ENCODE data around the gene LY6G5C. TPM values are rescaled to one million over a fixed set of nuclear protein-coding genes. Genes with fewer than 3 reads are reported as not detected.
A peak's percentile ranks its signal among the peaks of the same experiment; 100 is the strongest.

Gene LY6G5C
- total and polyA plus RNA-seq, 2 of the 13 experiments (the other 11 are each of a cell fraction or from before 2014, with no cell fraction given) = 0.33 to 0.55 TPM

GRCh38 chr6:31658983-31659648 lies 21.8 kb downstream of the LY6G5C start (continued):
- TF ChIP-seq DMTF1 (CRISPR knock-in tag; IDR thresholded peaks at IDR 0.05) (no peak), ZNF414 (CRISPR knock-in tag; IDR thresholded peaks at IDR 0.05) (no peak), BATF2 (CRISPR knock-in tag; IDR thresholded peaks at IDR 0.05) (no peak), ZNF891 (CRISPR knock-in tag; IDR thresholded peaks at IDR 0.05) (no peak), ZNF781 (CRISPR knock-in tag; IDR thresholded peaks at IDR 0.05; ENCODE audit: borderline replicate concordance, not compliant biosample characterization) (no peak), TMF1 (CRISPR knock-in tag; IDR thresholded peaks at IDR 0.05; ENCODE audit: low read depth) (peak; percentile 29; the same call in 1 of the 2 replicates), TBX3 (IDR thresholded peaks at IDR 0.05; ENCODE audit: borderline replicate concordance) (no peak), E2F2 (CRISPR knock-in tag; IDR thresholded peaks at IDR 0.05; ENCODE audit: borderline replicate concordance) (no peak), ZBTB42 (CRISPR knock-in tag; IDR thresholded peaks at IDR 0.05) (no peak), ZNF331 (CRISPR knock-in tag; IDR thresholded peaks at IDR 0.05) (no peak), ZFP41 (CRISPR knock-in tag; IDR thresholded peaks at IDR 0.05; ENCODE audit: borderline replicate concordance) (no peak), ZFX (CRISPR knock-in tag; IDR thresholded peaks at IDR 0.05; ENCODE audit: low read depth) (peak; percentile 71; the same call in 1 of the 2 replicates), SALL2 (CRISPR knock-in tag; IDR thresholded peaks at IDR 0.05) (no peak), ZNF772 (CRISPR knock-in tag; IDR thresholded peaks at IDR 0.05) (peak; percentile 75), ZNF18 (CRISPR knock-in tag; IDR thresholded peaks at IDR 0.05; ENCODE audit: insufficient replicate concordance) (no peak), POLR2AphosphoS5 (IDR thresholded peaks at IDR 0.05; ENCODE audit: low read depth, low read length) (peak; percentile 67; the same call in 1 of the 2 replicates), EED (CRISPR knock-in tag; IDR thresholded peaks at IDR 0.05) (peak; percentile 50; the same call in 1 of the 2 replicates), SALL1 (CRISPR knock-in tag; IDR thresholded peaks at IDR 0.05) (peak; percentile 57; the same call in 1 of the 2 replicates), TEAD3 (CRISPR knock-in tag; optimal IDR thresholded peaks at IDR 0.05; ENCODE audit: borderline replicate concordance) (no peak), ZC3H4 (CRISPR knock-in tag; IDR thresholded peaks at IDR 0.05; ENCODE audit: borderline replicate concordance) (0 out of 2 replicates have a peak, but pooled peaks have one; percentile 49), ATF7 (IDR thresholded peaks at IDR 0.05) (no peak), ATF7 (CRISPR knock-in tag; IDR thresholded peaks at IDR 0.05) (no peak), SCMH1 (CRISPR knock-in tag; IDR thresholded peaks at IDR 0.05; ENCODE audit: borderline replicate concordance) (no peak), NCOA5 (CRISPR knock-in tag; IDR thresholded peaks at IDR 0.05) (no peak)
